Right lobe of liver (tissue), 6 donors: ENCODE data around the gene EFCAB14. TPM values are rescaled to one million over a fixed set of nuclear protein-coding genes. Genes with fewer than 3 reads are reported as not detected.

Experiments
- ATAC-seq, 4 donors: fragments of 200-7000 bp; cut with Tn5 transposase; one replicate each; pipeline ENCODE4 v1.9.1; 2020; ENCODE audit warnings: mild to moderate bottlenecking in 4 of 4, moderate library complexity in 4 of 4
- DNase-seq, 3 donors: peaks; one replicate each; pipeline ENCODE4 v3.0.0-alpha.2; 2020
- H3K27ac ChIP-seq, 3 donors: fragments of 200-600 bp; one replicate each; pipeline ENCODE4 v1.8.0; 2022
- H3K27me3 ChIP-seq, 2 donors: fragments of 200-600 bp; one replicate each; pipeline ENCODE4 v1.8.0; 2022
- H3K36me3 ChIP-seq, 4 donors: fragments of 200-600 bp; sonication (generic) in 1 of 4; one replicate each; pipeline versions ENCODE4 v1.5.1 to v1.8.0; 2017 to 2022; ENCODE audit warnings: control low read depth in 1 of 4
- H3K4me1 ChIP-seq, 4 donors: fragments of 200-600 bp; sonication (generic) in 1 of 4; one replicate each; pipeline versions ENCODE4 v1.5.1 to v1.8.0; 2017 to 2022; ENCODE audit warnings: control low read depth in 1 of 4
- H3K4me3 ChIP-seq, 3 donors: fragments of 200-600 bp; one replicate each; pipeline ENCODE4 v1.8.0; 2022
- H3K9me3 ChIP-seq, 4 donors: fragments of 200-600 bp; sonication (generic) in 1 of 4; one replicate each; pipeline versions ENCODE4 v1.5.1 to v1.8.0; 2017 to 2022; ENCODE audit warnings: control low read depth in 1 of 4
- POLR2A ChIP-seq: fragments of 450-650 bp; IDR thresholded peaks from one replicate; pipeline ENCODE4 v1.6.1; 2017; ENCODE audit warnings: antibody characterized with exemption, mild to moderate bottlenecking
- WGBS: methylation state at CpG from one replicate; pipeline ENCODE4 v1.1.6; 2018; ENCODE audit warnings: low coverage, low lambda C conversion rate; ENCODE audit not compliant: insufficient coverage; ENCODE audit errors: missing lambda C conversion rate; 5-methylcytosine and 5-hydroxymethylcytosine counted together
- intact Hi-C, 2 donors: fragments of 100-400 bp; cut with DNase I; formaldehyde crosslinking; loops; one replicate each; pipeline versions ENCODE4 v1.11.2 to v1.14.1; 2022
- total RNA-seq, 6 experiments: library from RNA; depleted of rRNA in 2 of 6; stranded (reverse); fragments of >200 nt in 2 of 6; fragmentation: NEBNext Ultra II Directional in 3 of 6; extraction: Animal tissue kit (Norgen Biotek cat#: 25700) in 3 of 6; gene quantifications; one replicate each; pipeline versions ENCODE4 v1.1.0 to v1.2.4, GENCODE V29; 2016 to 2023
- TF ChIP-seq, protein P1 (sequence below), 4 donors: fragments of 200-600 bp in 3 of 4; fragments of 450-650 bp in 1 of 4; IDR thresholded peaks; one replicate each; pipeline versions ENCODE4 v1.5.1 to v1.8.0; 2016 to 2022; ENCODE audit warnings: antibody characterized with exemption in 4 of 4, mild to moderate bottlenecking in 2 of 4
- donor health status: DM: no; HTN: yes; CAD: no.
- donor health status: DM: no; HTN: no; CAD: no.
- donor health status: DM: no; HTN: no; CAD: no.
- donor health status: DM: no; HTN: yes; CAD: no.
- donor health status: DM: no; HTN: yes; CAD: no.

EFCAB14 gene
- total RNA-seq, 6 experiments from 2014 or later = 41.5 to 56.9 (median 43.5) TPM

DNA sequence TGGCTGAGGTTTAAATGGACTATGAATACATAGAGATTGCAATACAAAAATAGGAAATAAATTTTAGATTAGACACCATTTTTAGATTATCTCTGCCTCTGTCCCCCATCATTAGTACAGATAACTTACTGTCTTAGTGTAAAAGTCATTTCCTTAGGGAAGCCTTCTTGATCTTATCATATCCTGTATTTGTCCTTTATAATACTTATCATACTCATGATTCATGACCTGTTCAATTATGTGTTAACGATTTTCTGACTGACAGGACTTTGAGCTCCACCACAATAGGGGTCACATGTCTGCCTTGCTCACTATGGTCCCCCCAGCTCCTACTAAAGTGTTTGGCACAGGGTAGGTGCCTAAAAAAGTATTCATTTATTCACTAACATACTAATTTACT, 32.7 kb downstream of the EFCAB14 start:
- H3K27ac ChIP-seq = no peak overlapping the region
- intact Hi-C loops = no loop called here
- H3K9me3 ChIP-seq = no peaks in the 10 kb centered on the region
- TF ChIP-seq, protein P1, sequence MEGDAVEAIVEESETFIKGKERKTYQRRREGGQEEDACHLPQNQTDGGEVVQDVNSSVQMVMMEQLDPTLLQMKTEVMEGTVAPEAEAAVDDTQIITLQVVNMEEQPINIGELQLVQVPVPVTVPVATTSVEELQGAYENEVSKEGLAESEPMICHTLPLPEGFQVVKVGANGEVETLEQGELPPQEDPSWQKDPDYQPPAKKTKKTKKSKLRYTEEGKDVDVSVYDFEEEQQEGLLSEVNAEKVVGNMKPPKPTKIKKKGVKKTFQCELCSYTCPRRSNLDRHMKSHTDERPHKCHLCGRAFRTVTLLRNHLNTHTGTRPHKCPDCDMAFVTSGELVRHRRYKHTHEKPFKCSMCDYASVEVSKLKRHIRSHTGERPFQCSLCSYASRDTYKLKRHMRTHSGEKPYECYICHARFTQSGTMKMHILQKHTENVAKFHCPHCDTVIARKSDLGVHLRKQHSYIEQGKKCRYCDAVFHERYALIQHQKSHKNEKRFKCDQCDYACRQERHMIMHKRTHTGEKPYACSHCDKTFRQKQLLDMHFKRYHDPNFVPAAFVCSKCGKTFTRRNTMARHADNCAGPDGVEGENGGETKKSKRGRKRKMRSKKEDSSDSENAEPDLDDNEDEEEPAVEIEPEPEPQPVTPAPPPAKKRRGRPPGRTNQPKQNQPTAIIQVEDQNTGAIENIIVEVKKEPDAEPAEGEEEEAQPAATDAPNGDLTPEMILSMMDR (IDR thresholded peaks at IDR 0.05) = no peak
- TF ChIP-seq POLR2A = no peak
- WGBS = 31% methylated on average over 1 of the region's 1 CpG
- no peak overlapping the region for H3K4me3 ChIP-seq
- ATAC-seq (no peak), DNase-seq (no peak)
- no peaks in the 10 kb centered on the region for H3K27me3 ChIP-seq
- peaks cover 4 to 71% (median 31%) of the 10 kb centered on the region in 4 donors for H3K36me3 ChIP-seq
- H3K4me1 ChIP-seq = peaks cover 0 to 20% (median 3%) of the 10 kb centered on the region in 4 donors

DNA sequence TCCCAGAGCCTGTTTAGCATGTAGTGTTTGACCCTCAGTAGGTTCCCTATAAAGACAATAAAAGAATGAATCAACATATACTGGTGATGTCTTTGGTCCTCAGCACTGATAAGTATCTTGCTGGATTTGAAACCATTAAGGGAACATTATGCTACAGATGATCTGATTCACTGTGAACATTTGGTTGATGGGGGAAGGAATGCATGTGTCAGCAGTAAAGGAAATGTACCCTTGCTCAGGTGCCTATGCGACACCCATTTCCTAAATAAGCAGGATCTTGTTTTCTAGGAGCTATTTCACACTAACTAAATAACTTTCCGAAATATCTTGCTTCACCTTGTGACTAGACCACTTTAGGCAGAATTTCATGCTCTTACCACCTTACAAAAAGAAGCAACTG, 34.2 kb downstream of the EFCAB14 start:
- Histone ChIP-seq H3K27me3 (no peaks in the 10 kb centered on the region), H3K4me1 (peaks cover 0 to 20% (median 3%) of the 10 kb centered on the region in 4 donors), H3K9me3 (no peaks in the 10 kb centered on the region), H3K36me3 (peaks cover 4 to 57% (median 31%) of the 10 kb centered on the region in 4 donors), H3K4me3 (no peak overlapping the region), H3K27ac (no peak overlapping the region)
- DNase-seq (no peak), ATAC-seq (no peak)
- TF ChIP-seq POLR2A = no peak
- TF ChIP-seq, protein P1 (IDR thresholded peaks at IDR 0.05) = no peak
- WGBS = 100% methylated on average over 2 of the region's 2 CpGs
- intact Hi-C loops = no loop called here

DNA sequence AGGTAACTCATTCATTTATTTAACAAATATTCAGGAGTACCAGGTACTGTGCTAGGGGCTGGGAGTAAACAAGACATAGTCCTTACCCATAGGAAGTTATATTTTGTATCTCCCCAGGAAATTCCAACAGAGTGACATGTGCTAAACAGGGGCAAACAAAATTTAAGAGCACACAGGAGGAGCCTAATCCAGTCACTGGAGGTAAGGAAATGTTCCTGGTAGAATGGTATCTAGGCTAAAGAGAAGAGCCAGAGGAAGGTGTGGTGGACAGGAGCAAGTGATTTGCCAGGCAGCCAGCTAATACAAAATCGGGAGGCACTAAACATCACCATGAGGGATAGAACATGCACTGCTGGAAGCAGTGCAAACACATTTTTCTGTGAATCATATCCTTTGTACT, 36.9 kb downstream of the EFCAB14 start:
- ATAC-seq (no peak), DNase-seq (no peak)
- TF ChIP-seq, protein P1 (IDR thresholded peaks at IDR 0.05) = no peak
- no peak for TF ChIP-seq POLR2A
- H3K4me1 ChIP-seq = peaks cover 0 to 14% (median 0%) of the 10 kb centered on the region in 4 donors
- H3K36me3 ChIP-seq = peaks cover 0 to 53% (median 33%) of the 10 kb centered on the region in 4 donors
- WGBS = 67% methylated on average over 1 of the region's 1 CpG
- H3K27me3 ChIP-seq = no peaks in the 10 kb centered on the region
- H3K9me3 ChIP-seq = no peaks in the 10 kb centered on the region
- peak overlapping the region in 1 of 3 donors; percentile 1 for H3K27ac ChIP-seq
- H3K4me3 ChIP-seq = no peak overlapping the region
- intact Hi-C loops = no loop called here

DNA sequence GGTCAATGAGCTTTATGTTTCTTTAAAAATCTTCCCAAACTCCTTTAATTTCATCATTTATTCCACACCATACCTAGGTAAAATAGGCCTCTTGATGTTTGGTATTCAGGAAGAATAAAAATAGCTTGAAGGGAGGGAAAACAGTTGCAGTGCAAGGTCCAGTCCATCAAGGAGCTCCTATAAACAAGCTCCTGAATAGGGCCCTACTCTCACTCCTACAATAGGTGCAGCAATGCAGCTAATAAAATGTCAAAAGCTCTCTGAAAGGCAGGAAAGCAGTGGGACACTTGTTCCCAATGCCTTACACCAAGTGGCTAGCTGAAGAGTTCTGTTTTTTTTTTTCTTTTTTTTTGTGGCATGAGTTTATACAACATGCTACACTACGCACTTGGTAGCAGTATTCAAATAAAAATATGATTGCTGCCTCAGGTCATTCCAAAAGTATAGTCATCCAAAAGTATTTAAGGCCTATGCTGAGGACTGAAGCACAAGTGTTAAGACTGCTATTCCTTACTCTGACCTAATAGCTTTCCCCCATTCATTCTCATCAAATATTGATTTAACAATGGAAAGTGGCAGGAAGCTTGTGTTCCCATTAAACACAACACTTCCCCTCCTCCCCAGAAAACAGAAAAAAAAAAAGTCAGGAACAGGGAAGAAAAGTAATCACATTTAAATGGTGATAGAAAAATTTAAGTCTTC, 37.4 kb downstream of the EFCAB14 start:
- 100% methylated on average over 1 of the region's 1 CpG for WGBS
- Histone ChIP-seq H3K9me3 (no peaks in the 10 kb centered on the region), H3K27ac (peak overlapping the region in 1 of 3 donors; percentile 1), H3K4me3 (no peak overlapping the region), H3K4me1 (peaks cover 0 to 10% (median 0%) of the 10 kb centered on the region in 4 donors), H3K27me3 (no peaks in the 10 kb centered on the region), H3K36me3 (peaks cover 0 to 59% (median 33%) of the 10 kb centered on the region in 4 donors)
- ATAC-seq = peak in 3 of 4 donors; percentile 55 to 86 (median 66)
- DNase-seq = no peak
- TF ChIP-seq POLR2A = no peak
- TF ChIP-seq, protein P1 (IDR thresholded peaks at IDR 0.05) = no peak
- intact Hi-C loops = no loop called here
